Inflammatory macrophage (primary cell): ENCODE data around the gene HRH1.
"Not testable (repeated sequence)": the region's sequence is repeated elsewhere in the genome, so short reads cannot be mapped to it uniquely, and the experiment has no call there.

ENCODE experiments used
- DNase-seq, 2 donors: peaks; one replicate each; pipeline ENCODE4 v3.0.0-alpha.2; 2020 to 2022
- total RNA-seq, 18 experiments: gene quantifications; one replicate each; lab custom pipeline; 2026; ENCODE audit warnings: mixed read lengths in 6 of 18, inconsistent platforms in 2 of 18; lab: John Stamatoyannopoulos, UW

HRH1 gene, protein sequence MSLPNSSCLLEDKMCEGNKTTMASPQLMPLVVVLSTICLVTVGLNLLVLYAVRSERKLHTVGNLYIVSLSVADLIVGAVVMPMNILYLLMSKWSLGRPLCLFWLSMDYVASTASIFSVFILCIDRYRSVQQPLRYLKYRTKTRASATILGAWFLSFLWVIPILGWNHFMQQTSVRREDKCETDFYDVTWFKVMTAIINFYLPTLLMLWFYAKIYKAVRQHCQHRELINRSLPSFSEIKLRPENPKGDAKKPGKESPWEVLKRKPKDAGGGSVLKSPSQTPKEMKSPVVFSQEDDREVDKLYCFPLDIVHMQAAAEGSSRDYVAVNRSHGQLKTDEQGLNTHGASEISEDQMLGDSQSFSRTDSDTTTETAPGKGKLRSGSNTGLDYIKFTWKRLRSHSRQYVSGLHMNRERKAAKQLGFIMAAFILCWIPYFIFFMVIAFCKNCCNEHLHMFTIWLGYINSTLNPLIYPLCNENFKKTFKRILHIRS
- 13.3 to 79.3 (median 25.7) reads per million in 18 experiments for total RNA-seq

DNA sequence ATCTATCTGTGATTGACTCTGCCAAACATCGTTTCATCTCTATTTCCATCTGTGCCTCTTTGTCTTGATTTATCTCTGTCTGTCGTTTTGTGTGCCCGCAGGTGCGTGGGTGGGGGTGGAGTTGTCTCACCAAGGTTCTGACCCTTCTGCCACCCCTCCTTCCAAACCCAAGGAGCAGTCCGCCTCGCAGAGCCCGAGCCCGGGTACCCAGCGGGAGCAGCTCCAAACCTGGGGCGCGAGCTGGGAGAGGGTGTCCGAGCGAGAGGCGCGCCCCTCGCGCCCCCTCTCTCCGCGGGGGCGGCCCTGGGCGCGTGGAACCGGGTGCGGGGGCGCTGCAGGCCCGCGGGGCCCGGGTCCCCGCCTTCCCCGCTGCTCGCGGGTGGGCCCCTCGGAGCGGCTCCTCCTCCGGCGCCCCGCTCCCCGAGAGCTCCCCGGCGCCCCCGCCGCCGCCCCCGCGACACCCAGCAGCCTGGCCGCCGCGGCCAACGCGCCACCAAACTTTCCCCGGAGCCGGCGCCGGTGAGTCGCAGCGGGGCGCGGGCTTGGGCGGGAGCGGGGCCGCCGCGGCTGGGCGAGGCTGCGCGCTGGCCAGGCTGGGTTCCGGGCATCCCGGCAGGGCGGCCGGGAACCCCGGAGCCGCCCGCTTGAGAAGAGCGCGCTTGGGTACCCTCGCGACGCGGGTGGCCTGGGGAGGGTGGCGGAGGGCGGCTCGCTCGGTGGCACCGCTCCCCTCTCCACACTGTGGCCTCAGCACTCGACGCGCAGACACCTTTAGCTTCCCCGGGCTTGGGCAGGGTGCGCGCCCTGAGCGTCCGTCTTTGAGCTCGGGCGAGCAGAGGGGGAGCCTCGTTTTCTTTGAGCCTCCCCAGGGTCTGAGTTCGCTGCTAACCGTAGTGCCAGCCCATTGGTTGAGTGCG is at the start of gene HRH1:
HRH1 (plus strand) TSS at position 458 of the 917 bp plus-strand sequence. CDS start 104,545 bp downstream, outside the sequence.
- DNase-seq = no peak

DNA sequence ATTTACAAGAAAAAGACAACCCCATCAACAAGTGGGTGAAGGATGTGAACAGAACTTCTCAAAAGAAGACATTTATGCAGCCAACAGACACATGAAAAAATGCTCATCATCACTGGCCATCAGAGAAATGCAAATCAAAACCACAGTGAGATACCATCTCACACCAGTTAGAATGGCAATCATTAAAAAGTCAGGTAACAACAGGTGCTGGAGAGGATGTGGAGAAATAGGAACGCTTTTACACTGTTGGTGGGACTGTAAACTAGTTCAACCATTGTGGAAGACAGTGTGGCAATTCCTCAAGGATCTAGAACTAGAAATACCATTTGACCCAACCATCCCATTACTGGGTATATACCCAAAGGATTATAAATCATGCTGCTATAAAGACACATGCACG is 41.0 kb upstream of the HRH1 start:
- not testable (repeated sequence) for DNase-seq

DNA sequence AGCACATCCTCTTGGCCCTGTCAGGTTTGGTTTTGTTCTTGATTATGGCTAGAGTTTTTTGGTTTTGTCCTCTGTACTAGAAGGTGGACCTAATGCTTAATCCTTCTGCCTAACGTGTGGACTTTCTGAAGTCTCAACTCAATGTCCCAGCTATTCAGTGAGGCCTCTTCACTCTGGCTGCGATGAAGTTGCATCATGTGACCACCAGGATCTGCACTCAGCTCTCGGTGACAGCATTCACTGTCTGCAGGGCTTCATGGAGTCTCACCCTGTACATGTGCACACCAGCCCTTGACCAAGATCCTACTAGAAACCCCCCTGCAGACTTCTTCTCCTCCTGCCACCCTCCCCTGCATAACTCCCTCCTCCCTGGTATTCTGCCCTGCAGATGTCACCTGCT is 38.7 kb upstream of the HRH1 start:
- DNase-seq = no peak

DNA sequence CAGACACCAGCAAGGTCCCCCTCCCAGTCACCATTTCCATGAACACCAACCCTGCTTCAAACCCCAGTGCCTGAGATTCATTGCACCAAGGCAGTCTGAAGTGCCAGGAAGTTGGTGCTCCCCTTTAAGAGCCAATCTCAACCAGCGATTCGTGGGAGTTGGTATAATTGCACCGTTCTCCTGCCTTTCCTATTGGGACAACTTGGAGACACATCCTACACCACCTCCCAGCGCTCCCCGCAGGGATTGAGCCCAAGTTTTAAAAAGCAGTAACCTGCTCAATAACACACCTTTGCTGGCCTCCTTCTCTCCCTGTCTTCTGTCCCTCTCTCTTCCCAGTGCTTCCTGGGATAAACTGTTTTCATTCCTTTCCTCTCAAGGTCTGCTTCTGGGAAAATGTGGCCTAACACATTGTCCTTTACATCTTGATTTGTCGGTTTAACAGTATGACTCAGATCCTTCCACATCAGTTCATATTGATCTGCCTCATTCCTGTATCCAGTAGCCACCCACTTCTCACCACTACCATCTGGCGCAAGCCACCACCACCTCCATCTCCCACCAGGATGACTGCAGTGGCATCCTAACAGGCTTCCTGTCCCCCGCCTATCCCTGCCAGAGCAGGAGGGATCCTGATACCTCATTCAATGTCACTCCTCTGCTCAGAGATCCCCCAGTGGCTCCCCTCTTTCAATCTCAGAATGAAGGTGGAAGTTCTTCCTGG is 37.8 kb upstream of the HRH1 start:
- no peak for DNase-seq

DNA sequence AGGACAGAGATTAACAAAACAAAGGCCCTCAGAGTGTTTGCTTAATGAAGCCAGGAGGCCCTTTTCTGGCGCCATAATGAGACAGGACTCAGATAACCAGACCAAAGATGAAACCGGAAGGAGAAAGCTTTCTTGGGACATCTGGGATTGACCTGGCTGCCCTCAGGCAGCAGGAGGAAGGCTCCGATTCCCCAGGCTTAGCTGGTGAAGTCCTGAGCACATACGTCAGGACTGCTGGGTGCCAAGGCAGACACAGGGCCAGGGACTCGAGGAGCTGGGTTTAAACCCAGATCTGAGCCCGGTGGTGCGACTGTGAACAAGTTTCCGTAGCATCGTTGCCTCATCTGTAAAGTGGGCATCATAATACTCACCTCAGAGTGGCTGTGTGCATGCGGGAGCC is 36.7 kb upstream of the HRH1 start:
- no peak for DNase-seq

DNA sequence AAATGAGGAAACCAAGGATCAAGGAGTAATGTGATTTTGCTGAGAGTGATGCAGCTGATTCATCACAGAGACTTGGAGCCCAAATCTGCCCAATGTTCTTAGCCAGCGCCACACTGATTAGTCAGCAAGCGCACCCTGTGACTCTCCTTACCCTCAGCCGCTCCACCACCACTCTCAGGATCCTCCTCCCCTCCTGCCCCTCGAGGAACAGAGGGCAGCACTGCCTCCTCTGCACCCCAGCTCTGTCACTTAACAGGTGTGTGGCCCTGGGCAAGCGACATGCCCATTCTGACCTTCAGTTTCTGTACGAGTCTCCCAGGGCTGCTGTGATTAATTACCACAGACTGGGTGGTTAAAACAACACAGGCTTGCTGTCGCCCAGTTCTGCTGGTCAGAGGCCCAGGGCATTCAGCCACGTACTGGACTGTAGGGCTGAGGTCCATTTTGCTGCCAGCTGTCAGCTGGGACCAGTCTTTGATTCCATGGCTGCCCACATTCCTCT is 36.1 kb upstream of the HRH1 start:
- DNase-seq = no peak

DNA sequence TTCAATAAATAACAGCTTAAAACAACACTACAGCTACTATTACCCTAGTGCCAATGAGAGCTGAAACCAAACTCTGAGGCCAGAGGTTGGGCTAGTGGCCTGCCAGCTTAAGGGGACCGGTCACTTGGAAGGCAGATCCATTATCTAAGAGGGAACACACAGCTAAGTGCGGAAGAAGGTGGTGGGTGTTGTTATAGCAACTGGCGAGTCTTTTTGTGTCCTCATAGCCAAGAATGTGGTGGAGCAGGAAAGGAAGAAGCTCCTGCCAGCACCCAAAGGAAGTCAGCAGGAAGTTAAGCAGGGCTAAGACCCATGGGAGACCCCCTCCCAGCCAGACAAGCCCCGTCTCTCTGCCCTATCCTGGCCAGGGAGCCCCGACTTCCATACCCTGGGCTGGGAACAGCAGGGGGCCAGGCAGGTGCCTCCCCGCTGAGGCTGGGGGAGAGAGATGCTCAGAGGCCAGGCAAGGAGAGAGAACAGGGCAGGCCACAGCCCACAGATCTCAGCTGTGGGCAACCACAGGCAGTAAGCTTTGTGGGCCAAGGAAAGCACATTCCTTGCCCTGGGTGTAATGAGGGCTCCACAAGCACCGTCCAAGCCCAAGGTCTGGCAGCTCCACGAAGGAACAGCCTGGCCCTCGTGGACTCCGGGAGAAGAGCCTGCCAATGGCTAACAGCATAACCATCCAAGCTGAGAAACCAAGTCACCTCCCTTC is 34.0 kb upstream of the HRH1 start:
- DNase-seq = peak; percentile 40 to 49

DNA sequence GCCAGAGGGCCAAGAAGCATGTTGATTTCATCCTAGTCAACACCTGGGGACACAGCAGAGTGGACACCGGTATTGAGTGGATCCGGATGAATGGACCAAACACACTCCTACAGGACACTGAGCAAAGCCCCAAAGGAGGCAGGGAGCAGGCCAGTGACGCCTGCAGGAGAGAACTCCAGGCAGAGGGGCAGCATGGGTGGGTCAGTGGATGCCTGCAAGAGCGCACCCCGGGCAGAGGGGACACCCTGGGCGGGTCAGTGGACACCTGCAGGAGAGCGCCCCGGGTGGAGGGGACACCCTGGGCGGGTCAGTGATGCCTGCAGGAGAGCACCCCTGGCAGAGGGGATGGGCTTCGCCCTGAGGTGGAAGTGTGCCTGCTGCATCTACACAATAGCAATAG is 27.6 kb upstream of the HRH1 start:
- DNase-seq = no peak

DNA sequence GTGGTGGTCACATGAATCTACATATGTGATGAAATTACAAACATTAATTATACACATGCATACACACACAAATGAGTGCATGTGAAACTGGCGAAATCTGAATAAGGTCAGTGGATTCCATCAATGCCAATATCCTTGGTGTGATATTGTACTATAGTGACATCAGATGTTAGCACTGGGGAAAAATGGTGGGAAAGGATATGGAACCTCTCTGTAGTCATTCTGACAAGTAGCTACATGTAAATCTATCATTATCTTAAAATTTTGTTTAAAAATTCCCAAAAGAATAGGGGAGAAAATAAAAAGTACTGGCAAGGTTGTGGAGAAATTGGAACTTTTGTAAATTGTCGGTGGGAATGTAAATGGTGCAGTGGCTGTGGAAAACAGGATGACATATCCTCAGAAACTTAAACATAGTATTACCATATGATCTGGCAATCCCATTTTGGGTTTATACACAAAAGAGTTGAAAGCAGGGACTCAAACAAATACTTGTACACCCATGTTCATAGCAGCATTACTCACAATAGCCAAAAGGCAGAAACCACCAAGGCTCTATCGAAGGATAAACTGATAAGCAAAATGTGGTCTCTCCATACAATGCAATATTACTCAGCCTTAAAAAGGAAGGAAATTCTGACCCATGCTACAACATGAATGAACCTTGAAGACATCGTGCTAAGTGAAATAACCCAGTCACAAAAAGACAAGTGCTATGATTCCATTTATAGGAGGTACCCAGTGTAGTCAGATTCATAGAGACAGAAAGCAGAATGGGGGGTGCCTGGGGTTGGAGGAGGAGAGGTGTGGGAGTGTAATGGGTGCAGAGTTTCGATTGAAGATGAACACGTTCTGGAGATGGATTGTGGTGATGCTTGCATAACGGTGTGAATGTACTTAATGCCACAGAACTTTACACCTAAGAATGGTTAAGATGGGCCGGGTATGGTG is 25.3 kb upstream of the HRH1 start:
- DNase-seq = no peak

DNA sequence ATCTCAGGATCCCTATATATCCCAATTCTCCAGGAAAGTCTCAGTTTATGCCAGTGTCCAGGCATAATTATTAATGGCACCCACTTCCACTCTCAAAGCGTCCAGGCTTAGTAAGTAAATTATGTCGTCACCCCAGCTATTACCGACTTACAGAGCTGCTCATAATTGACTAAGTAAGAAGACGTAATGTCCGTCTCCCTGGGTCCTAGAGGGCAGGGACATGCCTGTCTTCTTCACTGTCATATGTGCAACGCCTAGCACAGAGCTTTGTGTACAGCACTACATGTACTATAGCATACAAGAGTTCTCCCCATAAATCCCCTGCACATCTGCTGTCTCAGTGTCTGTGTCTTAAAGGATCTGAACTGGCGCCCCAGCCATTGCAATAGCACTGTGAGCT is 23.9 kb upstream of the HRH1 start:
- DNase-seq = no peak

DNA sequence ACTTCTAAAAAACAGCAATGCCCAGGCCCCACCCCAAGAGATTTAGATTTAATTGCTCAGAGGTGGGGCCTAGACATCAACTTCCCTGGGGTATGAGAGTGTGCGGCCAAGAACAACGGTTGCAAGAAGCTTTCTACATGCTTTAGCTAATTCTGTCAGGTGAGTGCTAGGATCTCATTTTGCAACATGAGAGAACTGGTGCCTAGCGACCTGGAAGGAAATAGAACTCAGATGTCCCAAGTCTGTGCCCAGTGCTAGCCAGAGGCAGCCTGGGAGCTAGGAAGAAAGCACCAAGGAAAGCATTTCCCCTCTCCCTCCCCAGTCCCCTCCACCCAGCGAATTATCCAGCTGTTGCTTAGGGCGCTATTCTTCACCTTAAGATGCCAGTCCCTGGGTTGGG is 22.9 kb upstream of the HRH1 start:
- DNase-seq = no peak

DNA sequence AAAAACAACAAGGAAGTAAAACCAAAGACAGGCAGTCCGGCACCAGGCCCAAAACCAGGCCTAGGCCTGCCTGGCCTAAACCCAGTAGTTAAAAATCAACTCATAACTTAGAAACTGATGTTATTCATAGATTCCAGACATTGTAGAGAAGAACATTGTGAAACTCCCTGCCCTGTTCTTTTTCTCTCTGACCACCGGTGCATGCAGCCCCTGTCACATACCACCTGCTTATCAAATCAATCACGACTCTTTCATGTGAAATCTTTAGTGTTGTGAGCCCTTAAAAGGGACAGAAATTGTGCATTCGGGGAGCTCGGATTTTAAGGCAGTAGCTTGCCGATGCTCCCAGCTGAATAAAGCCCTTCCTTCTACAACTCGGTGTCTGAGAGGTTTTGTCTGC is 22.4 kb upstream of the HRH1 start:
- DNase-seq = not testable (repeated sequence)

DNA sequence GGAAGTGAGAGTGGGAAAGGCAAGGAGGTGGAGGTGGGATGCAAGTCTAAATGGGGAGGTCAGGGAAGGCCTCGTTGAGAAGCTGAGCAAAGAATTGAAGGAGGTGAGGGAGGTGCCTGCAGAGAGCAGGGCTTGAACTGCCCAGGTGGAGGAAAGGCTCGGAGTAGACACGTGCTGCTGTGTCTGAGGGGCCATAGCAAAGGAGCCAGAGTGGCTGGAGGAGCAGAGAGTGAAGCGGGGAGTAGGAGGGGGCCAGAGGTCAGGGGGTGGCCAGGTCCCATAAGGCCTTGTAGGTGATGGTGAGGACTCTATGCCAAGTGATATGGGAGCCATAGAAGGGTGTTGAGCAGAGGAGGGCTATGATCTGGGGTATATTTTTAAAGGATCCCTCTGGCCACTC is 21.4 kb upstream of the HRH1 start:
- no peak for DNase-seq

DNA sequence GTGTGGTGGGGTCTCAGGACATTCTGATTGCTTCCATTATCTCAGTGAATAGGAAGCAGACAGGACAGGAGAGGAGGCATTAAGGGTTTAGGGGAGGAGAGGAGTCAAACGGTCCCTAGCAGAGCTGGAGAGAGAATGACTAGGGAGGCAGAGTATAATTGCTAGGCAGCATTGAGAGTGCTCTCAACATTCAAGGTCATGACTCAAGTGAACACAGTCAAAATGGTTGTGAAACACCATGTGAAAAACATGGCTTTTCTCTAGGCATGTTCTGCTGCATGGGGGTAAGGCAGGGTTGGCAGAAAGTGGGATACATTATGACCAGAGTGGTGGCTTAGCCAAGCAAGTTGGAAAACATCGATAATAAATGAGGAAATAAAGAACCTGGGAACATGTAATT is 19.5 kb upstream of the HRH1 start:
- no peak for DNase-seq

DNA sequence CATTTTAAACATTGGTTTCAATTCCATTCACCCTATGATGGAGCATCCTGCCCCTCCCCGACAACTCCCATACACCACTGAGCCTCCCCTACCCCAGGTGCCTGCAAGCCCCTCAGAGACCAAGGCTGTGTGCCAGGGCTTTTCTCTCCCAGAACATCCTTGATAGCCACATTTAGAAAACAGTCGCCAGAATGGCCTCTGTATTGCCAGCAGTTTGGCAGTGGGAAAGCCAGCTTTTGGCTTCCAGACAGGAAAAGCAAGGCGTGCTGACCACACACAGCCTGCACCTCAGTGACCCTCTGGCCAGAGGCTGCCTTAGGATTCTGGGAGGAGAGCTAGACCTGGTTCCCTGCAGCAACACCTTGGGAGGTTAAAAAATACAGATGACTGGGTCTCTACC is 18.2 kb upstream of the HRH1 start:
- no peak for DNase-seq

DNA sequence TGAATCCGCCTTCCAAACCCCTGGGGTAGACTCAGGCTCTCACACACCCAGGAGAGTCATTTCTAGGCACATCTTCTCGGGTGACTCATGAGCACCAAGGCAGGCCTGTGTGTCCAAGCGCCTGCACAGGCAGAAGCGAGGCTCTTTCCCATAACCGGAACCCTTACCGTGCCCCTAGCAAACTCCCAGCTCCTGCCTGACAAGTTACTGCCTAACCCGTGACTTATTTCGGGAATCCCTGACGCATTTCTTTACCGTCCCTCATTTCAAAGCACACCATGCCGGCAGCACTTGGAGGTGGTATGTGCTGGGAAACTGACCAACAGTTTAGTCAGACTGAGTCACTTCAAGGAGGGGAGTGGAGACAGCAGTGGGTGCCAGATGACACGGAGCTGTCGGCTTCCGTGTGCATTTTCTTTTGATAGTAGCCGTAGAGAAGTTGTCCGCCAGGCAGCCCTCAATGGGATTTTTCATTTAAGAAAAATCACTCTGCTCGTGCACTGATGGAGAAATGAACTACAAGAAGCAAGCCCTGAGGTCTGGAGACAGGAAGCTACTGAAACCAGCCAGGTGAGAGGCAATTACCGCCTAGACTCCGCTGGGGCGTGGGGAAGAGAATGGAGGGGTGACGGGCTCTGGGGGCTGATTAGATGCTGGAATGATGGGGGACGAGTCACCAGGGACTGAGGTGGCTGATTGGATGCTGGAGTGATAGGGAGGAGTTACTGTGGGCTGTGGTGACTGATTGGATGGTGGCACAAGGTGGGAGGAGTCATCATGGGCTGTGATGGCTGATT is 17.3 kb upstream of the HRH1 start:
- DNase-seq = no peak

DNA sequence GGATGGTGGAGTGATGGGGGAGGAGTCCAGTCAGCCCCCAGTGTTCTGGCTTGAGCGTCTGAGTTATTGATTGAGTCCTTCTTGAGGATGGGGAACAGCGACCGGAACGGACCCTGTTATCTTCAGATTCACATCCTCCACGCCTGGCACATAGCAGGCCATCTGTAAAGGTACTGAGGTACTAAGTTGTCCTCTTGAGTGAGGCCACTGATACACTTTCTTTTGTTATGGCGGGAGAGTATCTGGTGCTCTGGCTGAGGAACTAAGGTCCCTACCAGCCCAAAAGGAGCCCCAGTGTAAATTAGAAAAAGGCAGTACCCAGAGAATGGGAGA is 16.7 kb upstream of the HRH1 start:
- DNase-seq = no peak

DNA sequence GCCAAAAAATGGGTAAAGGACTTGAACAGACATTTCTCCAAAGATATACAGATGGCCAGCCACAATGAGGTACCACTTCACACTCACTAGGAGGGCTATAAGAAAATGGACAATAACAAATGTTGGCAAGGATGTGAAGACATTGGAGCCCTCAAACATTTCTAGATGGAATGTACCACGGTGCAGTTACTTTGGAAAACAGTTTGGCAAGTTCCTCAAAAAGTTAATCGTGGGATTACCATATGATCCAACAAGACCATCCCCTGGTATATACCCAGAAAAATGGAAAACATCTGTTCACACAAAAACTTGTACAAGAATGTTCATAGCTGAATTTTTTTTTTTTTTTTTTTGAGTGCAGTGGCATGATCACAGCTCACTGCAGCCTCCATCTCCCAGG is 15.9 kb upstream of the HRH1 start:
- DNase-seq = no peak

DNA sequence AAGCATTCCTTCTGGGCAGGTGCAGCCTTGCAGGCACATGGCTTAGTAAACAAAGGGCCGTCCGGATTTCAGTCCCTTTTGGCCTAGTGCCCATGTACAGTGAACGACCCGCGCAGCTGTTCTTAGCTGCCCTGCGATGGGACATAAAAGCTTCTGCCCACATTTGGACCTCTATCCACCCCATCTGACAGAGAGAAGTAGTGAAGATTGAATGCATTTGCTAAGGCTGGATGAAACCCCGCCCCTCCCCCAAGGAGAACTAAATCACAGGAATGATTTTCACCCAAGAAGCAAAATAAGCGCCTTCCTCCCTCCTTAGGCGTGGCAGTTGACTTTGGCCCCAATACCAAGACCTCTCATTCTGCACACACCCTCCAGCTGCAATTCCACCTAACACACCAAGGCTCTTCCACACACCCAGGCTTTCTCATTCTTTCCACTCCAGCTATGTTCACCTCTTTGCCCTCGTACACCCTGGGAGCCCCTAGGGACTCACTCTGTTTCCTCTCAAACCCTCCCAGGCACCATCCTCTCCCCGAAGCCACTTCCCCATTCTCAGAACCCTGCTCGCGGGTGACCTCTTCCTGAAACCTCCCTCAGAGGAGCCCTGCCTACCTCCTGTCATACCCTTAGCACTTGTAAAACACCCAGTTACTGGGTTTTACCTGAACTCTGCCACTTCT is 14.1 kb upstream of the HRH1 start:
- peak; percentile 73 to 86 for DNase-seq
